Astrocyte of the cerebellum (primary cell): ENCODE data around the gene PPP1R12C.

Experiments used
- DNase-seq: peaks from one replicate; pipeline ENCODE4 v3.0.0-alpha.2; 2011; ENCODE audit warnings: low read depth
- H3K4me3 ChIP-seq: 2 replicates; pipeline ENCODE4 v1.5.1; 2011; ENCODE audit warnings: mild to moderate bottlenecking, low read depth, low read length, moderate library complexity
- in situ Hi-C: cut with HindIII; loops from 2 replicates; pipeline ENCODE4 v1.10.0; 2017; ENCODE audit warnings: low sequenced_read_pairs
- TF ChIP-seq, protein P1 (sequence below): IDR thresholded peaks from 2 replicates; pipeline ENCODE4 v1.5.1; 2012; ENCODE audit warnings: low read length, low read depth, moderate library complexity, mild to moderate bottlenecking; ENCODE audit errors: missing control alignments

PPP1R12C gene

DNA sequence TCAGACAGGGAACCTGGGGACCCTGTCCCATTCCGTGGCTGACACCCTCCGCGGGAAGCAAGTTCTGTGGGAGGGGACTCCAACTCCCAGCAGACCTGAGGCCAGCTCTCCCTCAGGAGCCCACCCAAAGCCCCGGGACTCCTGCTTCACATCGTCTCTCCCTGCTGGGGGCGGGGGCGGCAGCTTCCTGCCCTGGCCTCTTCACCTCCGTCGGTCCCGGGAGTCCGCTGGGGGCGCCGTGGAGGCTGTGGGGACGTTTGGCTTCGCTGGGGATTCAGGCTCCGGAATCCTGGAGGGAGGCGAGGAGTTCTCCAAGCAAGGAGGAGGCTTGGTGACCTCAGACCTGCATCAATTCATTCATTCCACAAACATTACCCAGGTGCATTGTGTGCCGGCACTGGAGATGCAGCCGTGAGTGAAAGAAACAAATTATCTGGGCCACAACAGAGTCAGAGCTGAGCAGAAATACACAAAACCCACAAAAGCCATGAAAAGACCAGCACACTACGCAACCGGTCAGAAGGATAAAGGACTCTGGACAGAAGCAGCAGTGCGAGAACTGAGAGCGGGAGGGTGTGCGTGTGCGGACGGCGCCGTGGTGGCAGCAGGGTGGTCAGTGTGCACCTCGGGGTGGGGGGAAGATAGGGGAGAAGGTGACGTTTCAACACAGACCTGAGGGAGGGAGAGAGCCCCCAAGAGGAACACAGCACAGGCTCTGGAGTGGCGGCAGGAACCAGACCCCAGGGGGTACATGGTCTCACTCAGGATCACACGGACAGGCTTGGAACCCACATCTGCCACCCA, 22.8 kb downstream of the PPP1R12C start:
- in situ Hi-C loops = no loop called here
- TF ChIP-seq, protein P1, sequence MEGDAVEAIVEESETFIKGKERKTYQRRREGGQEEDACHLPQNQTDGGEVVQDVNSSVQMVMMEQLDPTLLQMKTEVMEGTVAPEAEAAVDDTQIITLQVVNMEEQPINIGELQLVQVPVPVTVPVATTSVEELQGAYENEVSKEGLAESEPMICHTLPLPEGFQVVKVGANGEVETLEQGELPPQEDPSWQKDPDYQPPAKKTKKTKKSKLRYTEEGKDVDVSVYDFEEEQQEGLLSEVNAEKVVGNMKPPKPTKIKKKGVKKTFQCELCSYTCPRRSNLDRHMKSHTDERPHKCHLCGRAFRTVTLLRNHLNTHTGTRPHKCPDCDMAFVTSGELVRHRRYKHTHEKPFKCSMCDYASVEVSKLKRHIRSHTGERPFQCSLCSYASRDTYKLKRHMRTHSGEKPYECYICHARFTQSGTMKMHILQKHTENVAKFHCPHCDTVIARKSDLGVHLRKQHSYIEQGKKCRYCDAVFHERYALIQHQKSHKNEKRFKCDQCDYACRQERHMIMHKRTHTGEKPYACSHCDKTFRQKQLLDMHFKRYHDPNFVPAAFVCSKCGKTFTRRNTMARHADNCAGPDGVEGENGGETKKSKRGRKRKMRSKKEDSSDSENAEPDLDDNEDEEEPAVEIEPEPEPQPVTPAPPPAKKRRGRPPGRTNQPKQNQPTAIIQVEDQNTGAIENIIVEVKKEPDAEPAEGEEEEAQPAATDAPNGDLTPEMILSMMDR = no peak
- H3K4me3 ChIP-seq = no peak overlapping the region

DNA sequence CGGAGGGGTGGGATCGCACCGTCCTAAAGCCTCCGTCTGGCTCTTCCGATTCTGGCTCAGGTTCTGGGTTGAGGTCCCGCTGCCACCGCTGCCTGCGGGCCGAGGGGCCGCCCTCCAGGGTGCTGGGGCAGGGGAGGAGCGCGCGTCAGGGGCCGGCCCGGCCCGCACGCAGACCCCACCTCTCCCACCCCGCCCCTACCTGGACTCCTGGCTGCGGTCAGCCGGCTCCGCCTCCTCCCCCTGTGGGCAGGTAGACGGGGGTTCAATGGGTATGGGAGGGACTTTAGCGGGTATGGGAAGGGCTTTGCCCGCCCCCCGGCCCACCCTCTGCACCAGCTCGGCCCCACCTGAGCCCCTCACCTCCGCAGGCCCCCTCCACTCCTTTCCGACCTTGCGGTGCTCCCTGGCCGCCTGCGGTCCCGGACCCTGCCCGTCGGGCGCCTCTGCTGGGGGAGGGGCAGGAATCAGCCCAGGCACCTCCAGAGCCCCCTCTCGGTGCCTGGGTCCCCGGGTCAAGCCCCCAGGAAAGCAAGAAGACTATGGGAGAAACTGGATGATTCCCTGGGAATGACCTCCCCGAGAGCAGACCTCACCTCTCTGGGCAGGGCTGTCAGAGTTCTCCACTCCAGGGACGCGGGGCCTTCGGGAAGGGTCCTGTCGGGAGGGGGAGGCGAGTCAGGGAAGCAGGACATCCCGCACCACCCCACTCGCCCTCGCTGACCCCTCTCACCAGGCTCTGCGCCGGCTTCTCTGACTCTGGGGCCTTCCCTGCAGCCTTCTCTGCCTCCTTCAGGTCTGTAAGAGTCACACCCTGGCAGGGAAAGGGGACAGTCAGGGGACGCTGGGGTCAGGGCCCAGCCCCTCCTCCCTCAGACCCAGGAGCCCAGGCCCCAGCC, 24.8 kb downstream of the PPP1R12C start:
- H3K4me3 ChIP-seq = no peak overlapping the region
- TF ChIP-seq, protein P1 = no peak
- DNase-seq = no peak
- in situ Hi-C loops = no loop called here

More for the DNA sequence above, 22.8 kb downstream of the PPP1R12C start:
- DNase-seq = no peak

DNA sequence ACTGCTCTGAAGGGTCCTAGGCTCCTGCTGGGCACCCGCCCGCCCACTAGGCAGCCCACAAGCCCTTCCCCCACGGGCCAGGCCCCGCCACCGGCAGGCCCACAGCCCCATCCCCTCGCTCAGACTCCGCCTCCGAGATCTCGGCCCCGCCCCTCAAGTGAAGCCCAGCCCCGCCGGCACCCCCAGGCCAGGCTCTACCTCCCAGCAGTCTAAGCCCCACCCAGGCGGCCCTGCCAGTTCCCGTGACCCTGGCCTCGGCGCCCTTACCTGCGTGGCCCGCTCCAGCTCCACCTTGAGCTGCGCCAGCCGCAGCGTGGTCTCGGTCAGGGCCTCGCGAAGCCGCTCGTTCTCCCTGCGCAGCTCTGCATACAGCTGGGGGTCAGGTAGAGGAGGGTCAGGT, 25.5 kb downstream of the PPP1R12C start:
- TF ChIP-seq, protein P1 = no peak
- no peak overlapping the region for H3K4me3 ChIP-seq
- in situ Hi-C loops = no loop called here
- no peak for DNase-seq

DNA sequence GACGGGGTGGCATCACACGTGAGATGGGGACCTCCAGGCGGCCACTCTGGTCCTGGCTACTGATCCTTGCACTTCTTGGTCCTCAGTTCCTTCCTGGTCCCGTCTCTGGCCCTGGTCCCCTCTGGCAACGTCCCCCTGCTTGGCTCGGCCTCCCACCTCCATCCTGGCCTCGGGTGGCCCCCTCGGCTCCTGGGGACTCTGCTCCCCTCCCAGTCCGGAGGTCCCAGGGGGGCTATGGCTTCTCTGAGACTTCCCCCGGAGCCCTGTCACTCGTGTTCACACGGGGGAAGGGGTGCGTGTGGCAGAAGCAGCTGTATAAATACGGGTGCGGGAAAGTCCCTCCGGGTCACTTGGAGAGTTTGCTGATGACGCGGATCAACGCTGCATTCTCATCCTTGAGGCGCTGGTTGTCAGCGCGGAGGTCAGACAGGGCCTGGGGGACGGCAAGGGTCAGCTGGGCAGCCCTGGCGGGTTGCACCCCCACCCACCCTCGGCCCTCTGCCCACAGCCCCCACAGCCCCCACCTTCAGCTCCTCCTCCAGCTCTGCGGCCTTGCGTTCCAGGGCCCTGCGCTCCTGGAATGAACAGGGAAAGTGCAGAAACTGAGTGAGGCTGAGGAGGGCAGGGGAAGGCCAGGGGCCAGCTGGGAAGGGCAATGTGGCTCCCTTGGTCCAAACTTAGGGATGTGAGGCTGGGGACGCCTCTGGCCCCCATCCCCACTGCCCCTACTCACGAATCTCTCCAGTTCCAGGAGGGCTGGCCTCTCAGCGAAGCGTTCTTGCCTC, 26.1 kb downstream of the PPP1R12C start:
- no peak for DNase-seq
- TF ChIP-seq, protein P1 = no peak
- H3K4me3 ChIP-seq = no peak overlapping the region
- in situ Hi-C loops = no loop called here

DNA sequence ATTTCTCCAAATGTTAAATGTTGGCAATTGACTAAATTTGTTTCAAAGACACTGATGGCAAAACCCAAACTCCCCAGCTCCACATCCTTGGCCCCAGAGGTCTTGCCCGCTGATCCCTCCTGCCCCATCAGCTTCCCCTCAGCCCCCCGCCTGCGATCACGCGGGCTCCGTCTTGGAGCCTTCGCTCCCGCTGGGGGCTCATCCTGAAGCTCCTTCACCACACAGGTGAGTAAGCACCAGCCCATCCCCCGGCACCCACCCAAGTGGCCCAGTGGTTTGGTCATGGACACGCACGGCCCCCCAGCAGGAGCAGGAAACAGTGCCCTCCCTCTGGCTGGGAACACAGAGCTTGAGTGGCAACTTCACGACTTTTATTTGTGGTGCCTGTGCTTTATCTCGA, 26.9 kb downstream of the PPP1R12C start:
- TF ChIP-seq, protein P1 = no peak
- in situ Hi-C loops = no loop called here
- H3K4me3 ChIP-seq = no peak overlapping the region
- DNase-seq = no peak
